Measurements from ENCODE around the gene CDH23. TPM values are rescaled to one million over a fixed set of nuclear protein-coding genes. Genes with fewer than 3 reads are reported as not detected.
"Not testable (repeated sequence)": the region's sequence is repeated elsewhere in the genome, so short reads cannot be mapped to it uniquely, and the experiment has no call there.

Gene CDH23
- total RNA-seq, 1 experiment from 2014 or later = 0.03 TPM

DNA sequence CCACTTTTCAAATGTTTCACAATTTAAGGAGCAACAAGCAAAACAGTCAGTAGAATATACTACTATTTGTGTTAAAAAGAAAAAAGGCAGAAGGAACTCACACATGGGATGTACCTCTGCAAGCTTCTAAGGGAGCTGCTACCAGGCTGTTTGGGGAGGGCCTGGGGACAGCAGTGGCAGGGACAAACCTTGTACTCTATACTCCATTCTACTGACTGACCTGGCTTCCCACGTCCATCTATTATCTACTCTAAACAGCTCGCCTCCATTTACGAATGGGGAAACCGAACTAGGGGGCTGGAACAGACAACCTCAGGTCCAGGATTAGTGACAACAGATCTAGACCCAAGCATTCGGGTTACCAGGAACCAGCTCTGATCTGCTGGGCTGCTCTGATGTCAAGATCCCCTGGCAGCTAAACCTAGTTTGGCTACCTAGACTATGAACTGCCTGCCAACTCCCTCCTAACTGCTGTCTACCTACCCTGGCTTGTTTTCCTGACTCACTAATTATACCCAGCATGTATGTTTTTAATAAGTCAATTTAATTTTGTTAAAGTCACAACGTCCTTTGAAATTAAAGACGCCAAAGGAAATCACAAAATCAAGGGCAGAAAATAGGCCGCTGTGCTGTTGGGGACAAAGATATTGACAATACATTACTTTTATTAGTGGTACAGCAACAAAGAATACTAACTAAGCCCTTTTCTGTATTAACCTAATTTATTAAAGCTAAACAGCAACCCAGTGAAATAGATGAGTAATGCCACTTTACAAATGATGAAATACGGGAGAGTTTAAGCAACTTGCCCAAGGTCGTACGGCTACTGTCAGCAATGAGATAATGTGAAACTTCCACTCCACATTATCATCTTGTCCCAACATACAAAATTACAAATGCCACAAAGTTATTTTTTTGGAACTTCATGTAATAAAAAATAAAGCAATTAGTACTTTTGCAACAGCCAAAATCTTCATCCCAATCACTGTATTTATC, 449.0 kb downstream of the CDH23 start:
- no peak for DNase-seq (ENCODE audit: low read depth)
- in situ Hi-C loops (cut with HindIII; ENCODE audit: low pct_unique_long_range_greater_than_20kb, low sequenced_read_pairs) = loop anchor here (10.0 kb wide), 1 partner anchor 81 kb away; no protein-coding TSS in a partner anchor

DNA sequence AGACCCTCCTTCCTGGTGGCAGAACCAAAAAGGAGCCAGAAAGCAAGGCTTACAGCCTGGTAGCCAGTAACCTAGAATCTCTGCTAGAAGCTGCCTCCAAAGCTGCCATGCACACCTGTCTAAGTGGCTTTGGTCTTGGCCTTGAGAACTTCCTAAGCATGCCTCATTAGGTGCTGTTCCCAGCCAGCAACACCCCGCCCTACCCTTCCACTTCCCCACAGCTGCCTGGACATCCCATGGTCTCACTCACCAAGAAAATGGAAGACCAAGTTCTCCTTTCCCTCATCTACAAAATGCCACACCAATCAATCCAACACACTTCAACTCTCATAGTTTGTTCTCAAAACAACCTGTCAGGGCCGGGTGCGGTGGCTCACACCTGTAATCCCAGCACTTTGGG, 450.1 kb downstream of the CDH23 start:
- in situ Hi-C loops (cut with HindIII; ENCODE audit: low pct_unique_long_range_greater_than_20kb, low sequenced_read_pairs) = loop anchor here (10.0 kb wide), 1 partner anchor 82 kb away; no protein-coding TSS in a partner anchor

DNA sequence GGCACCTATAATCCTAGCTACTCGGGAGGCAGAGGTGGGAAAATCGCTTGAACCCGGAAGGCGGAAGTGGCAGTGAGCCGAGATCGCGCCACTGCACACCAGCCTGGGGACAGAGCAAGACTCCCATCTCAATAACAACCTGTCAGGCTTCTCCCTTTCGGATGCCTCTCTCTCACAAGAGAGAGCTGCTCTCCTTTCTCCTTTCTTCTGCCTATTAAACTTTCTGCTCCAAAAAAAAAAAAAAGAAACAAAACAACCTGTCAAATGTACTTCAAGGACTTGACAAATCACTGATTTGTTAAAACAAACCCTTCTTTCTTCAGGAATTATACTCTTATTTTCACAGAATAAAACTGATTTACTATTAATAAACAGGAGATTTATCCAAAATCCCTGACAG, 450.7 kb downstream of the CDH23 start:
- in situ Hi-C loops (cut with HindIII; ENCODE audit: low pct_unique_long_range_greater_than_20kb, low sequenced_read_pairs) = loop anchor here (10.0 kb wide), 1 partner anchor 83 kb away; no protein-coding TSS in a partner anchor
- DNase-seq (ENCODE audit: low read depth) = no peak

More for the DNA sequence above, 450.1 kb downstream of the CDH23 start:
- DNase-seq (ENCODE audit: low read depth) = no peak

- in situ Hi-C loops (cut with HindIII; ENCODE audit: low pct_unique_long_range_greater_than_20kb, low sequenced_read_pairs) = loop anchor here (10.0 kb wide), 1 partner anchor 84 kb away; no protein-coding TSS in a partner anchor
- peak; percentile 43 for DNase-seq (ENCODE audit: low read depth)
Measured at GRCh38 chr10:71848325-71849275, 451.9 kb downstream of the CDH23 start.

DNA sequence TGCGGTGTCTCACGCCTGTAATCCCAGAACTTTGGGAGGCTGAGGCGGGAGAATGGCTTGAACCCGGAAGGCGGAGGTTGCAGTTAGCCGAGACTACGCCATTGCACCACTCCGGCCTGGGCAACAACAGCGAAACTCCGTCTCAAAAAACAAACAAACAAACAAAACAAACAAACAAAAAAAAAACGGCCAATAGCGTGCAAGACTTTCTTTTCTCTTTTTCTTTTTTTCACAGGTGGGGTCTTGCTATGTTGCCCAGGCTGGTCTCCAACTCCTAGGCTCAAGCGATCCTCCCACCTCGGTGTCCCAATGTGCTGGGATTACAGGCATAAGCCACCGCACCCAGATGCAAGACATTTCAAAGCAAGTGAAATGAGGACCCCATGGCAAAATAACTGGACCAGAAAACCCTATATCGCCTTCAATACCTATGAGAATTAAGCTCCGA, 452.8 kb downstream of the CDH23 start:
- in situ Hi-C loops (cut with HindIII; ENCODE audit: low pct_unique_long_range_greater_than_20kb, low sequenced_read_pairs) = loop anchor here (10.0 kb wide), 1 partner anchor 85 kb away; no protein-coding TSS in a partner anchor

GRCh38 chr10:71850021-71850742, 453.5 kb downstream of the CDH23 start:
- no peak for DNase-seq (ENCODE audit: low read depth)
- in situ Hi-C loops (cut with HindIII; ENCODE audit: low pct_unique_long_range_greater_than_20kb, low sequenced_read_pairs) = no loop called here

More for the DNA sequence above, 452.8 kb downstream of the CDH23 start:
- DNase-seq (ENCODE audit: low read depth) = no peak

DNA sequence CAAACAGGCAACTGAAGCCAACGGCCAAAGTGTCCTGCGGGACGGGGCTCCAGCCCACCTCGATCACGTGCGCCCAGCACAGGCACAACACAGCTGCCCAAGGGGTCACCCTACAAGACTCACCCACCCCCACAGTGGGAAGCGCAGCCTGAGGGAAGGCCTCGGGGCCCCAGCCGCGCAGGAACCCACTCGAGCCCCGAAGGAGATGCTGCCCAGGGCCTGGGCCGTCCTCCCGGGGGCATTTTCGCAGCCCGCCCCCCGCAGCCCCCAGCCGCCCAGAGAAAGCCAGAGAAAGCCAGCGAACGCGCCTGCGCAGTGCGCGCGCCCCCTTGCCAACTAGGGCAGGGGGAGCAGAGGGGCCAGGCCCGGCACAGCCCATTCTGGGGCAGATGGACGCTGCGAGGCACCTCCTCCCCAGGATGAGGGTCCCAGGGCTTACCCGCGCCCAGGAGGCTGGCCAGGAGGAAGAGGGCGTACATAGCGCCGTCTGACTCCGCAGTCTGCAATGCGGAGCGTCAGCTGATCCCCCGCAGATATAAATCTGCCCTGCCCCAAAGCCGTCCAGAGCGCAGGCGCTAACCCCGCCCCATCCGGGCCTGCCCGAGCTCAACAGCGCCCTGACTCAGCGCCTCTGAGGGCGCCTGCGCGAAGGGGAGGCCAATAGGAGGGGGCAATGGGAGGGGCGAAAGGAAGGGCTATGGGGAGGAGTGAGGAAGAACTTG, 454.2 kb downstream of the CDH23 start, which contains the start of gene PSAP:
Gene PSAP (minus strand): TSS at position 509 of the 722 bp plus-strand sequence. CDS start 30 bp downstream, at position 479.
- DNase-seq (ENCODE audit: low read depth) = peak; percentile 98
- in situ Hi-C loops (cut with HindIII; ENCODE audit: low pct_unique_long_range_greater_than_20kb, low sequenced_read_pairs) = no loop called here

- in situ Hi-C loops (cut with HindIII; ENCODE audit: low pct_unique_long_range_greater_than_20kb, low sequenced_read_pairs) = not testable (repeated sequence)
- peak; percentile 30 for DNase-seq (ENCODE audit: low read depth)
Measured at GRCh38 chr10:71851465-71852095, 454.9 kb downstream of the CDH23 start.

DNA sequence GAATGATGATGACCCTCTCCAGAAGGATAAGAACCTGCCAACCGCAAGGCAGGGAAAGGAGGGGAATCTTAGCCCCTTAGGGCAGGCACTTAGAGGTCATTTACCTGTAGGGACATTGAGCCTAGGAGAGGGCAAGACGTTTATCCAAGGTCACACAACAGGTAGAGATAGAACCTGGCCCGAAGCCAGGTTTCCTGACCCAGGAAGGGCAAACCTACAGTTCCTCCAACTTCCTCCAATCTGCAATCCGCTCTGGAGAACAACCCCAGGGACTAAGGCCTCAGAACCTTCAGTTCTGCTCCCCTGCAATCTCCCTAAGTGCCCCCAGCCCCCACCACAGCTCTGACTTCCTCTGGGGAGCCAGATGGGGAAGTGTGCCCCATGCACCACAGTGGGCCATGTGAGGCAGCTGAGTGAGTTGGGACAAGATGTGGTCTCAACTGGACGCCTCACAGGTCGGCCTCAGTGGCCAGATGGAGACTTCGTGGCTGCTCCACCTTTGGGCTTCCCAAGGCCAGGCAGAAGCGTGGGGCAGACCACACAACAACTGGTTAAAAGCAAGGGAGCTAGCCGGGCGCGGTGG, 455.7 kb downstream of the CDH23 start:
- DNase-seq (ENCODE audit: low read depth) = no peak
- in situ Hi-C loops (cut with HindIII; ENCODE audit: low pct_unique_long_range_greater_than_20kb, low sequenced_read_pairs) = no loop called here

DNA sequence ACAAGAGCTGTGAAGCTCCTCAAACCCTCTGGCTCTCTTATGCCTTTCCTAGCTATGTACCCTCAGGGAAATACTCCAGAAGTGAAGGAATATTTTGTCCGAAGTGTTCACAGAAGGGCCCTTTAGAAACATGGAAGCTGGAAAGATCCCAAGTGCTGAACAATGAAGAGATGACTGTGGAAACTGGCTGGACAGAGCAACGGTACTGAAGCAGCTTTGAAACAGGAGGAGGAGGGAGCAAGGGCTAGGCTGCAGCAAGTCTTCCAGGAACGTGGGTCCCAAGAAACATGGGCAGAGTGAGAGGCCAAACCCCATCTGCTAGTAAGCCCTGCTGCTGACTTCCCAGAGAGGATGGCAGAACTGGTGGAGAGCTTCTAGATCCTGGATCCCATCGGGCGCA, 457.3 kb downstream of the CDH23 start:
- DNase-seq (ENCODE audit: low read depth) = no peak
- in situ Hi-C loops (cut with HindIII; ENCODE audit: low pct_unique_long_range_greater_than_20kb, low sequenced_read_pairs) = no loop called here

- in situ Hi-C loops (cut with HindIII; ENCODE audit: low pct_unique_long_range_greater_than_20kb, low sequenced_read_pairs) = no loop called here
- DNase-seq (ENCODE audit: low read depth) = no peak
Measured at GRCh38 chr10:71856619-71857018, 459.9 kb downstream of the CDH23 start.

DNA sequence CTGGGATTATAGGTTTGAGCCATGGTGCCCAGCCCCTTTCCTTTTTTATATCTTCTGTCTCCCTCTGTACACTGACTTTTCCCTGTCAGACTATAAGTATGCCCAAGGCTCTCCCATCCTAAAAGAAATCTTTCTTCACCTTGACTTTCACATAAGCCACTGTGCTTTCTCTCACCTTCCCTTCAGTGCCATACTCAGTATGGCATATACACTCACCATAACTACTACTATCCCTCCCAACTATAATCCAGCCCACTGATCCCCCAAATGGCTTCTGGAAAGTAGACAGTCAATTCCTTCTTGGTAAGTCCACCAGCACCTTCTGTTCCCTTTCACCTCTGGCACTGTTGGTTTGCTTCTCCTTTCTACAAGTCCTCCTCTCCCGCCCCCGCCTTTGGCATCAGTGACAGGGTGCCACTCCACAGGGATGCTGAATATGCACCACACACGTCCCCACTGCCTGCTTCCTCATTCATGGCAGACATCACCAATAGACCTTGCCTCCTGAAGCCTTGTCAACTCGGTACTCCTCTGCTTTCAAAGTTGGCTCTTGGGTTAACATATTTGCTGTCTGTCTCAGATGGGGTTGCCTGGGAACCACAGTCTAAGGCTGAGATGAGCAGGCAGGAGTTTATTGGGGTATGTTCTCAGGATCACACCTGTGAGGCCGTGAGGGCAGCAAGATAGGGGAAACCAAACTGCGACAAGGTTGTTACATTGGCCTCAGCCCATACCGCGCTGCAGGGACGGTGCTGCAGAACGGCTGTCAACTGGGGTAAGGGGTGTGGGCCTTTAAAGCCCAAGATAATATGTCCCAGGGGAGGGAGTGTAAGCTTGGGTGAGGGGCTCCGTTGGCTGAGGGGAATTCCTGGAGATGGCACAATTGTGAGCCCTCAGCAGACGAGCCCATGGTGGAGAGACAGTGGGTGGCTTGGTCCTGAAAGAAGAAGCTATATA, 461.5 kb downstream of the CDH23 start:
- in situ Hi-C loops (cut with HindIII; ENCODE audit: low pct_unique_long_range_greater_than_20kb, low sequenced_read_pairs) = no loop called here
- no peak for DNase-seq (ENCODE audit: low read depth)

DNA sequence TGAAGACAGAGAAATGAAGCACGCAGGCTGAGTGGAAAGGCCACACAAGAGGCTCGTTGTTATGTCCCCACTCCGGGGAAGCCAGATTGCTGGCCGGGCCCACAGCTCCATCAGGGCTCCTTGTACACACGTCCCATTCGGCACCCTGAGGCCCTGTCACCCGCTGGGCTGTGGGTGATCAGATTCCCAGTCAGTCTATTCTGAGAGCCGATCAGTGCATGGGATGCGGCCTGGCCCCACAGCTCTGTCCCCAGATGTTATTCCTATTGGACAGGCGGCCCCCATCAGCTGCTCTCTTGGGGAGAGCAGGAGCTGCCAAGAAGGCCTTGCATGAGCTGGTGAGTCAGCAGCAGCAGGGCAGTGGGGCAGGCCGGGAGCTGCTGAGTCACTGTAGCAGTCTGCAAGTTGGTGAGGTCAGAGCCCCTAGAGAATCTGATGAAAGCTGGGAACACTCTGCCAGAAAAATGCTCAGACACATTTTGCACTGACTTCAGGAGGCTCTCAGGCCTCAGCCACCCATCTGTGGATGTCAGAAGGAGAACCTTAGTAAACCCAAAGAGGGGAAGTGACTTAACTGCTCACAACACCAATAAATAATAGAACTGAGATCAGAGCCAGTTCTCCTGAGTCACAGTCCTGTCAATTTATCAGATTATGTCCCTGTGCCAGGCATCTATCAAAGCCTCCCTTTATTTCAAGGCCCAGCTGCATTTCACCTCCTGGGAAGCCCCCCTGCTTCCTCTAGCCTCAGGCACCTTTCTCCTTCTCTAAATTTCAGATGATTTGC, 463.7 kb downstream of the CDH23 start:
- in situ Hi-C loops (cut with HindIII; ENCODE audit: low pct_unique_long_range_greater_than_20kb, low sequenced_read_pairs) = no loop called here
- DNase-seq (ENCODE audit: low read depth) = peak; percentile 96

- in situ Hi-C loops (cut with HindIII; ENCODE audit: low pct_unique_long_range_greater_than_20kb, low sequenced_read_pairs) = no loop called here
Measured at GRCh38 chr10:71863203-71863602, 466.5 kb downstream of the CDH23 start.

More at GRCh38 chr10:71863203-71863602, 466.5 kb downstream of the CDH23 start:
- peak; percentile 32 for DNase-seq (ENCODE audit: low read depth)

All from Caki2 (cell line).